ACHN (cell line): ENCODE results near the gene EIF4E2.

Experiments
- DNase-seq: peaks from one replicate; pipeline ENCODE4 v3.0.0-alpha.2; 2015
- in situ Hi-C: cut with HindIII; loops from 2 replicates; pipeline ENCODE4 v1.10.0; 2017; ENCODE audit warnings: low sequenced_read_pairs, low pct_ligation_motif_present, low pct_unique_long_range_greater_than_20kb

EIF4E2 gene

DNA sequence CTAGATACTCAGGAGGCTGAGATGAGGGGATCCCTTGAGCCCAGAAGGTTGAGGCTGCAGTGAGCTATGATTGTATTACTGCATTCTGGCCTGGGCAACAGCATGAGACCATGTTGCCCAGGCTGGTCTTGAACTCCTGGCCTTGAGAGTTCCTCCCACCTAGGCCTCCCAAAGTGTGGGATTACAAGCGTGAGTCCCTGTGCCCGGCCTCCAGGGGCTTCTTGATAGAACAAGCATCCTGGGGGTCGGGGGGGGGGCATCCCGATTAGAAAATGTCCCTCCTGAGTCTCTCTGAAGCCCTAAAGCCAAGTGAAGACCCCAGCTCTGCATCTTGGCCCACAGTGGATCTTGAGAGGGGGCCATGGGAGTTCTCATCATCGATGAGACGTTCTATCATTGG, 60.6 kb downstream of the EIF4E2 start:
- no peak for DNase-seq
- in situ Hi-C loops, result no loop called here

DNA sequence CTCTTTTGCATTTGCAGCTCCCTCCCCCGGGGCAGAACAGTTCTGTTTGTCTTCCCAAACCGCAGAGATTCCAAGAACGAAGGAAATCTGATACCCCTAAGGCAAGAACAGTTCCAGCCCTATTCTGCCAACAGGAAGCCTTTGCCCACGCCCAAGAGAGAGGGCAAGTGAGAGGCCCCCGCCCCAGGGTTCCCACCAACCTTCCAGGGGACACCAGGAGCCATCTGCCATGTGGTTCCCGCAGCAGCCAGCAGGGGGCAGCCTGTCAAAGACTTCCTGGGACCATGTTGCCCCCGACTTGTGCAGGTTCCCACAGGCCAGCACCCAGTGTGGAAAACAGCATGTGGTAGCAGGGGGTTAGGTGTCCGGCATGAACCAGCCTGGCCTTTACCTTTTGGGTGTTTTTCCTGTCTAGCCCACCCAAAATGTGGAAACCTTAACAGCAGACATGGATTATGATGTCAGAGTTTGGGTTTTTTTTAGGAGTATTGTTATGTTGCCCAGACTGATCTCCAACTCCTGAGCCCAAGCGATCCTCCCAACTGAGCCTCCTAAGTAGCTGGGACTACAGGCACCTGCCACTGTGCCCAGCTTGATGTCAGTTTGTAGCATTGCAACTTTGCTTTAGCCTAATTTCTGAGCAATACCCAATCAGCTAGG, 61.2 kb downstream of the EIF4E2 start:
- peak; percentile 55 for DNase-seq
- in situ Hi-C loops, result no loop called here

DNA sequence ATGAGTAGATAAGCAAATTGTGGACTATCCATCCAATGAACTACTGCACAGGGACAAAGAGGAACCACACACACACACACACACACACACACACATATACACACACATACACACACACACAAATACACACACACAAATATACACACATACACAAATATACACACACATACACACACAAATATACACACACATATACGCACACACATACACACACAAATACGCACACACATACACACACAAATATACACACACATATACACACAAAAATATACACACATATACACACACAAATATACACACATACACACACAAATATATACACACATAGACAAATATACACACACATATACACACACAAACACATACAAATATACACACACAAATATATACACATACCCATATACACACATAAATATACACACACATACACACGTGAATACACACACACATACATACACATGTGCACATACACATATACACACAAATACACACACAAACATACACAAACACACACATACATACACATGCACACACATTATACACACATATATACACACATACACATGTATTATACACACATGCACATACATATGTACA, 63.1 kb downstream of the EIF4E2 start:
- DNase-seq, result no peak
- in situ Hi-C loops, result no loop called here

GRCh38 chr2:232615339-232615738, 64.8 kb downstream of the EIF4E2 start:
- DNase-seq, result no peak
- in situ Hi-C loops, result no loop called here
